ENCODE results near the gene TEX26.

DNA sequence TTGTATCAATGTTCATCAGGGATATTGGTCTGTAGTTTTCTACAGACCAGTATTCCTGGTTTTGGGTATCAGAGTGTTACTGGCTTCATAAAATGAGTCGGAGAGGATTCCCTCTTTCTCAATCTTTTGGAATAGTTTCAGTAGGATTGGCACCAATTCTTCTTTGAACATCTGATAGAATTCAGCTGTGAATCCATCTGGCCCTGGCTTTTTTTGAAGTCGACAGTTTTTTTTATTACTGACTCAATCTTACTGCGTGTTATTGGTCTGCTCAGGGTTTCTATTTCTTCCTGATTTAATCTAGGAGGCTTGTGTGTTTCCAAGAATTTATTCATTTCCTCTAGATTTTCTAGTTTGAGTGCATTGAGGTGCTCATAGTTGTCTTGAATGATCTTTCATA, 11.4 kb downstream of the TEX26 start:
- TF ChIP-seq, protein P1, sequence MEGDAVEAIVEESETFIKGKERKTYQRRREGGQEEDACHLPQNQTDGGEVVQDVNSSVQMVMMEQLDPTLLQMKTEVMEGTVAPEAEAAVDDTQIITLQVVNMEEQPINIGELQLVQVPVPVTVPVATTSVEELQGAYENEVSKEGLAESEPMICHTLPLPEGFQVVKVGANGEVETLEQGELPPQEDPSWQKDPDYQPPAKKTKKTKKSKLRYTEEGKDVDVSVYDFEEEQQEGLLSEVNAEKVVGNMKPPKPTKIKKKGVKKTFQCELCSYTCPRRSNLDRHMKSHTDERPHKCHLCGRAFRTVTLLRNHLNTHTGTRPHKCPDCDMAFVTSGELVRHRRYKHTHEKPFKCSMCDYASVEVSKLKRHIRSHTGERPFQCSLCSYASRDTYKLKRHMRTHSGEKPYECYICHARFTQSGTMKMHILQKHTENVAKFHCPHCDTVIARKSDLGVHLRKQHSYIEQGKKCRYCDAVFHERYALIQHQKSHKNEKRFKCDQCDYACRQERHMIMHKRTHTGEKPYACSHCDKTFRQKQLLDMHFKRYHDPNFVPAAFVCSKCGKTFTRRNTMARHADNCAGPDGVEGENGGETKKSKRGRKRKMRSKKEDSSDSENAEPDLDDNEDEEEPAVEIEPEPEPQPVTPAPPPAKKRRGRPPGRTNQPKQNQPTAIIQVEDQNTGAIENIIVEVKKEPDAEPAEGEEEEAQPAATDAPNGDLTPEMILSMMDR (IDR thresholded peaks at IDR 0.05; ENCODE audit: insufficient read depth, low read length), result no peak
- TF ChIP-seq SPI1 (IDR thresholded peaks at IDR 0.05; ENCODE audit: borderline replicate concordance, low read depth), result no peak
- TF ChIP-seq, protein P2, sequence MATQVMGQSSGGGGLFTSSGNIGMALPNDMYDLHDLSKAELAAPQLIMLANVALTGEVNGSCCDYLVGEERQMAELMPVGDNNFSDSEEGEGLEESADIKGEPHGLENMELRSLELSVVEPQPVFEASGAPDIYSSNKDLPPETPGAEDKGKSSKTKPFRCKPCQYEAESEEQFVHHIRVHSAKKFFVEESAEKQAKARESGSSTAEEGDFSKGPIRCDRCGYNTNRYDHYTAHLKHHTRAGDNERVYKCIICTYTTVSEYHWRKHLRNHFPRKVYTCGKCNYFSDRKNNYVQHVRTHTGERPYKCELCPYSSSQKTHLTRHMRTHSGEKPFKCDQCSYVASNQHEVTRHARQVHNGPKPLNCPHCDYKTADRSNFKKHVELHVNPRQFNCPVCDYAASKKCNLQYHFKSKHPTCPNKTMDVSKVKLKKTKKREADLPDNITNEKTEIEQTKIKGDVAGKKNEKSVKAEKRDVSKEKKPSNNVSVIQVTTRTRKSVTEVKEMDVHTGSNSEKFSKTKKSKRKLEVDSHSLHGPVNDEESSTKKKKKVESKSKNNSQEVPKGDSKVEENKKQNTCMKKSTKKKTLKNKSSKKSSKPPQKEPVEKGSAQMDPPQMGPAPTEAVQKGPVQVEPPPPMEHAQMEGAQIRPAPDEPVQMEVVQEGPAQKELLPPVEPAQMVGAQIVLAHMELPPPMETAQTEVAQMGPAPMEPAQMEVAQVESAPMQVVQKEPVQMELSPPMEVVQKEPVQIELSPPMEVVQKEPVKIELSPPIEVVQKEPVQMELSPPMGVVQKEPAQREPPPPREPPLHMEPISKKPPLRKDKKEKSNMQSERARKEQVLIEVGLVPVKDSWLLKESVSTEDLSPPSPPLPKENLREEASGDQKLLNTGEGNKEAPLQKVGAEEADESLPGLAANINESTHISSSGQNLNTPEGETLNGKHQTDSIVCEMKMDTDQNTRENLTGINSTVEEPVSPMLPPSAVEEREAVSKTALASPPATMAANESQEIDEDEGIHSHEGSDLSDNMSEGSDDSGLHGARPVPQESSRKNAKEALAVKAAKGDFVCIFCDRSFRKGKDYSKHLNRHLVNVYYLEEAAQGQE (IDR thresholded peaks at IDR 0.05; ENCODE audit: insufficient replicate concordance, low read depth), result no peak
- no peak for TF ChIP-seq GABPA (IDR thresholded peaks at IDR 0.05; ENCODE audit: low read depth)
- no peak for TF ChIP-seq POLR2AphosphoS5 (IDR thresholded peaks at IDR 0.05; ENCODE audit: low read depth)

Data from HL-60 (cell line).